OCI-LY3 (cell line): ENCODE measurements around the gene HM13.

Source experiments
- H2AFZ ChIP-seq: fragments of 200-600, 300-600 bp; shearing (Covaris generic); 2 replicates; pipeline ENCODE4 v1.6.0; 2014; ENCODE audit warnings: antibody characterized with exemption, low read depth, low read length
- H3K27ac ChIP-seq: fragments of 200-600, 300-600 bp; sonication (generic); 2 replicates; pipeline ENCODE4 v1.5.1; 2014; ENCODE audit warnings: mild to moderate bottlenecking, low read length, moderate library complexity, mixed read lengths
- H3K27me3 ChIP-seq: fragments of 200-600, 300-600 bp; sonication (generic); 2 replicates; pipeline ENCODE4 v1.6.1; 2014; ENCODE audit warnings: low read depth, low read length, mixed read lengths
- H3K36me3 ChIP-seq: fragments of 200-600, 300-600 bp; sonication (generic); replicated peaks from 2 replicates; pipeline ENCODE3; 2014; ENCODE audit warnings: low read depth, low read length, mixed read lengths
- H3K4me1 ChIP-seq: fragments of 300-600, 200-600 bp; sonication (generic); 2 replicates; pipeline ENCODE4 v1.6.1; 2014; ENCODE audit warnings: low read length, mixed read lengths
- H3K4me2 ChIP-seq: fragments of 200-600, 300-600 bp; sonication (generic); 2 replicates; pipeline ENCODE4 v1.6.1; 2014; ENCODE audit warnings: low read length, mixed read lengths
- H3K4me3 ChIP-seq: fragments of 300-600, 200-600 bp; sonication (generic); 2 replicates; pipeline ENCODE4 v1.5.1; 2014; ENCODE audit warnings: antibody characterized with exemption, mild to moderate bottlenecking, low read length, moderate library complexity
- H3K79me2 ChIP-seq: fragments of 300-600, 200-600 bp; shearing (Covaris generic); 2 replicates; pipeline ENCODE4 v1.6.1; 2014; ENCODE audit warnings: mild to moderate bottlenecking, low read length, mixed read lengths
- H3K9ac ChIP-seq: fragments of 300-600, 200-600 bp; shearing (Covaris generic); 2 replicates; pipeline ENCODE4 v1.6.0; 2014; ENCODE audit warnings: mild to moderate bottlenecking, low read length, moderate library complexity
- H3K9me3 ChIP-seq: fragments of 200-600, 300-600 bp; shearing (Covaris generic); 2 replicates; pipeline ENCODE4 v1.6.1; 2014; ENCODE audit warnings: low read length, mixed read lengths; ENCODE audit not compliant: insufficient read depth
- H4K20me1 ChIP-seq: fragments of 200-600, 300-600 bp; sonication (generic); 2 replicates; pipeline ENCODE4 v1.6.1; 2016; ENCODE audit warnings: low read length, mixed read lengths; ENCODE audit not compliant: insufficient read depth
- EZH2phosphoT487 ChIP-seq: fragments of 200-600 bp; shearing (Covaris generic); IDR thresholded peaks from 2 replicates; pipeline ENCODE4 v1.6.1; 2018; ENCODE audit warnings: antibody characterized with exemption, mixed run types, low read depth
- TF ChIP-seq, protein P1 (sequence below): fragments of 200-600, 300-600 bp; sonication (generic); IDR thresholded peaks from 2 replicates; pipeline ENCODE4 v1.5.1; 2014; ENCODE audit warnings: antibody characterized with exemption, low read length, low read depth

The HM13 gene

DNA sequence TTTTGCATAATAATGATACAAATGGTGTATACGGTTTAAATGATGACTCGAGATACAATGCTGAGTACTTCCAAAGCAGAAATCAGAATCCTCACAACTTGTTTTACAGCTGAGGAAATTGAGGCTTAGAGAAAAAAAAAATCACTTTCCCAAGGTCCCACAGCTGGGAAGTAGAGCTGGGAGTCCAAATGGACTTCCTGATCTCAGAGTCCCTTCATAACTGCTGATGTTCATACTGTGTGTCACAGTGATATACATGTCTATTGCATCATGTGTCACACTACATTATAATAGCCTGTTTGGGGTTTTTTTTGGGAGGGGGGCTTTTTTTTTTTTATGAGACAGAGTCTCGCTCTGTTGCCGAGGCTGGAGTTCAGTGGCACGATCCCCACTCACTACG, 8.5 kb downstream of the HM13 start:
- no peak for TF ChIP-seq EZH2phosphoT487
- TF ChIP-seq, protein P1, sequence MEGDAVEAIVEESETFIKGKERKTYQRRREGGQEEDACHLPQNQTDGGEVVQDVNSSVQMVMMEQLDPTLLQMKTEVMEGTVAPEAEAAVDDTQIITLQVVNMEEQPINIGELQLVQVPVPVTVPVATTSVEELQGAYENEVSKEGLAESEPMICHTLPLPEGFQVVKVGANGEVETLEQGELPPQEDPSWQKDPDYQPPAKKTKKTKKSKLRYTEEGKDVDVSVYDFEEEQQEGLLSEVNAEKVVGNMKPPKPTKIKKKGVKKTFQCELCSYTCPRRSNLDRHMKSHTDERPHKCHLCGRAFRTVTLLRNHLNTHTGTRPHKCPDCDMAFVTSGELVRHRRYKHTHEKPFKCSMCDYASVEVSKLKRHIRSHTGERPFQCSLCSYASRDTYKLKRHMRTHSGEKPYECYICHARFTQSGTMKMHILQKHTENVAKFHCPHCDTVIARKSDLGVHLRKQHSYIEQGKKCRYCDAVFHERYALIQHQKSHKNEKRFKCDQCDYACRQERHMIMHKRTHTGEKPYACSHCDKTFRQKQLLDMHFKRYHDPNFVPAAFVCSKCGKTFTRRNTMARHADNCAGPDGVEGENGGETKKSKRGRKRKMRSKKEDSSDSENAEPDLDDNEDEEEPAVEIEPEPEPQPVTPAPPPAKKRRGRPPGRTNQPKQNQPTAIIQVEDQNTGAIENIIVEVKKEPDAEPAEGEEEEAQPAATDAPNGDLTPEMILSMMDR = no peak
- peaks cover 67% of the 10 kb centered on the region for H4K20me1 ChIP-seq
- H3K4me3 ChIP-seq = no peak overlapping the region
- H3K9me3 ChIP-seq = no peaks in the 10 kb centered on the region
- H3K36me3 ChIP-seq = peaks cover 63% of the 10 kb centered on the region
- no peak overlapping the region for H3K27ac ChIP-seq
- peaks cover 95% of the 10 kb centered on the region for H3K79me2 ChIP-seq
- H3K4me2 ChIP-seq = no peak overlapping the region
- H2AFZ ChIP-seq = no peak overlapping the region
- H3K4me1 ChIP-seq = no peaks in the 10 kb centered on the region
- no peak overlapping the region for H3K9ac ChIP-seq
- no peaks in the 10 kb centered on the region for H3K27me3 ChIP-seq

DNA sequence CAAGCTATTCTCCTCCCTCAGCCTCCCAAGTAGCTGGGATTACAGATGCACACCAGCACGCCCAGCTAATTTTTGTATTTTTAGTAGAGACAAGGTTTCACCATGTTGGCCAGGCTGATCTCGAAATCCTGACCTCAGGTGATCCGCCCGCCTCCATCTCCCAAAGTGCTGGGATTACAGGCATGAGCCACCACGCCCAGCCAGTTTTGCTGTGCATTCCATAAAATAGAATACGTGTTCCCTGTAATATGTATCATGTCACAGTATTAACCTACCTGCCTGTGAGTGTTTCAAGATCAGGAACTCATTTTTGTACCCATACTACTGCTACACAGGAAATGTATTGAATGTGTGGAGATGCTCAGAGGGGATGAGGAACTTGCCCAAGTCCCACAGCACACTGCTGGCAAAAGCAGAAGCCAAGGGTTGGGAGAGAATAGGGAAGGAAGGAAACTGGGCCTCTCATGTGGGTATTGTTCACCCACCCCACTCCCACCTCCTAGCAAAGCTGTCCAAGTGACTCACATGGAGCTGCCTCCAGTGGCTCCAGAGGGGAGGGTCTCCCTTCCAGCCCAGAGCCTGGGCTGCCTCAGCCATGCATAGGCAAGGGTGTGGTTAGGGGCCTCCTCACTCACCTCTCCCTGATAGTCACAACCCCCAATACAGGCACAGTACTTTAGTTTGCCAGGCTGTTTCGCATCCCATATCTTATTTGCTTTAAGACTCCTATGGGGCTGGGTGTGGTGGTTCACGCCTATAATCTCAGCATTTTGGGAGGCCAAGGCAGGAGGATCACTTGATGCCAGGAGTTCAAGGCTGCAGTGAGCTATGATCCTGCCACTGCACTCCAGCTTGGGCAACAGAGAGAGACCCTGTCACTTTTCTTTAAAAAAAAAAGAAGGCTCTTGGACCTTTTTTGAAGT, 9.4 kb downstream of the HM13 start:
- peaks cover 93% of the 10 kb centered on the region for H3K79me2 ChIP-seq
- no peaks in the 10 kb centered on the region for H3K4me1 ChIP-seq
- no peak overlapping the region for H3K4me3 ChIP-seq
- H3K27ac ChIP-seq = no peak overlapping the region
- H3K9ac ChIP-seq = no peak overlapping the region
- TF ChIP-seq, protein P1 = no peak
- TF ChIP-seq EZH2phosphoT487 = no peak
- H3K4me2 ChIP-seq = no peak overlapping the region
- H2AFZ ChIP-seq = no peak overlapping the region
- H3K27me3 ChIP-seq = no peaks in the 10 kb centered on the region
- peaks cover 66% of the 10 kb centered on the region for H4K20me1 ChIP-seq
- H3K36me3 ChIP-seq = peaks cover 67% of the 10 kb centered on the region
- no peaks in the 10 kb centered on the region for H3K9me3 ChIP-seq

DNA sequence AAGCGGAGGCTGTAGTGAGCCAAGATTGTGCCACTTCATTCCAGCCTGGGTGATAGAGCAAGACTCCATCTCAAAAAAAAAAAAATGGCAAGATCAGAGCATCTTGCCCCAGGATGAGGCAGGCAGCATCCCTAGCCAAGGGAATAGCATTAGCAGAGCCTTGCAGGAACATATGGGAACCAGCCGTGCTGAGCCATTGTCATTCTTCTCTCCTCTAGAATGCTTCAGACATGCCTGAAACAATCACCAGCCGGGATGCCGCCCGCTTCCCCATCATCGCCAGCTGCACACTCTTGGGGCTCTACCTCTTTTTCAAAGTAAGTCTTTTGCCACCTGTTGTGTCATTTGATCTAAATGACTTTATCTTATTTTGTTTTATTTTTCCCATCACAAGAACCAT, 13.0 kb downstream of the HM13 start:
- Histone ChIP-seq H3K79me2 (peaks cover 93% of the 10 kb centered on the region), H3K36me3 (peaks cover 69% of the 10 kb centered on the region)

DNA sequence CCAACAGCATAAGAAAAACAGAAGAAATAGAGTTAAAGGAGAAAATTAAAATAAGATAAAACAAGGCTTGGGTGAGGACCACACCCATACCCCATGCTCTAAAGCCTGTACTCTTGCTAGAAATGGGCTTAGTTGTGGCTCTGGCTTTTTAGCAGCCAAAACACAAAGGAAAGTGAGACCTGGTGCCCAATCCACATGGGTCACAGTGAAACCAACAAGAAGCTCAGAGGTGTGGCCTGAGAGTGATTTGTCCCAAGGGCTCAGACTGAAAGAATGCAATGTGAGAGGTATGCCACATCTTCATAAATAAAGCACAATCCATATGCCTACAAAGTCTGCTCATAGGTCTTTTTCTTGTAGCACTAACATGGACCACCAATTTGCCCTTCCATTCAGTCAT, 21.1 kb downstream of the HM13 start:
- H3K36me3 ChIP-seq = peaks cover 79% of the 10 kb centered on the region
- H3K9me3 ChIP-seq = no peaks in the 10 kb centered on the region
- H3K27me3 ChIP-seq = no peaks in the 10 kb centered on the region
- no peak overlapping the region for H3K4me3 ChIP-seq
- no peak overlapping the region for H3K27ac ChIP-seq
- TF ChIP-seq, protein P1 = no peak
- TF ChIP-seq EZH2phosphoT487 = no peak
- H2AFZ ChIP-seq = no peak overlapping the region
- no peak overlapping the region for H3K9ac ChIP-seq
- H3K4me2 ChIP-seq = no peak overlapping the region
- peaks cover 52% of the 10 kb centered on the region for H3K79me2 ChIP-seq
- peaks cover 35% of the 10 kb centered on the region; the same call in 1 of the 2 replicates for H4K20me1 ChIP-seq
- H3K4me1 ChIP-seq = no peaks in the 10 kb centered on the region

More for the DNA sequence above, 13.0 kb downstream of the HM13 start:
- H3K9ac ChIP-seq = no peak overlapping the region
- no peak overlapping the region for H3K27ac ChIP-seq
- peaks cover 45% of the 10 kb centered on the region for H4K20me1 ChIP-seq
- no peak overlapping the region for H2AFZ ChIP-seq
- no peak overlapping the region for H3K4me3 ChIP-seq
- TF ChIP-seq EZH2phosphoT487 = no peak
- TF ChIP-seq, protein P1 = no peak
- H3K4me1 ChIP-seq = no peaks in the 10 kb centered on the region
- no peak overlapping the region for H3K4me2 ChIP-seq
- no peaks in the 10 kb centered on the region for H3K9me3 ChIP-seq
- H3K27me3 ChIP-seq = no peaks in the 10 kb centered on the region
